ENCODE measurements around the gene COMT. TPM values are rescaled to one million over a fixed set of nuclear protein-coding genes. Genes with fewer than 3 reads are reported as not detected.

The COMT gene
- total and polyA plus RNA-seq, 2 of the 4 experiments (the other 2 are of a cell fraction), result 202 to 347 TPM

DNA sequence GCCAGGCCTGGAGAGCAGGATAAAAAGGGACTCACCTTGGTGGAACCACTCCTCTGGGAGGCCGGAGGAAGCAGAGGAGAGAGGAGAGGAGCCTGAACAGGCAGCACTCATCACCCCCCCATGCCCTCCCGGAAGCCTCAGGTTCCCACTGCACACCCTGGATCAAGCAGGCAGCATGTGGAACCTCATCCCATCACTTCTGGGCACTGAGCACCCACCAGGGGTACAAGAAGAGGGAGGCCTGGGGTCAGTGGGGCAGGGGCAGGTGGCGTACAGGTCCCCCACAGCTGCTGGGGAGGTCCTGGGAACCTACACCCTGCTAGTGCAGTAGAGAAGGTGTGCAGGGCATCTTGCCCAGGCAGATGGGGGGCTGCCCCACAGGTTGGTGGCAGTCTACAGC is 35.1 kb downstream of the COMT start:
- no TSS peak for BruUV-seq (replicated peaks)
- Histone ChIP-seq H3K27ac (ENCODE audit: insufficient read depth, low read length) (no peak overlapping the region), H3K18ac (ENCODE audit: low read depth, low read length) (no peak overlapping the region), H2AFZ (replicated peaks; ENCODE audit: low read length, poor library complexity) (no peak overlapping the region), H2BK15ac (ENCODE audit: low read depth, low read length) (no peak overlapping the region), H2AK5ac (ENCODE audit: low read depth, low read length) (no peak overlapping the region), H2AK9ac (replicated peaks; ENCODE audit: low read depth, low read length, poor library complexity) (no peak overlapping the region), H3K9me3 (ENCODE audit: control insufficient read depth, insufficient read depth, low read length) (no peaks in the 10 kb centered on the region), H2BK20ac (ENCODE audit: low read depth, low read length) (no peak overlapping the region), H3K4me1 (ENCODE audit: control insufficient read depth, insufficient read depth, low read length) (no peaks in the 10 kb centered on the region), H4K8ac (ENCODE audit: low read depth in 2 of 2, low read length in 2 of 2) (no peak overlapping the region), H4K5ac (ENCODE audit: low read depth, low read length) (no peak overlapping the region), H2BK5ac (ENCODE audit: low read depth, low read length, poor library complexity, severe bottlenecking) (no peak overlapping the region), H3K4me2 (ENCODE audit: low read depth, low read length) (no peak overlapping the region), H3K23ac (ENCODE audit: low read depth, low read length) (no peak overlapping the region), H4K20me1 (ENCODE audit: insufficient read depth, low read length) (0 out of 2 replicates have a peak, but pooled peaks cover 6% of the 10 kb centered on the region), H3K9ac (ENCODE audit: low read depth, low read length) (no peak overlapping the region), H2BK120ac (ENCODE audit: low read depth, low read length) (no peak overlapping the region), H3K9me1 (ENCODE audit: insufficient read depth, low read length) (no peaks in the 10 kb centered on the region), H3K56ac (ENCODE audit: extremely low read depth, insufficient read depth, low read length) (no peak overlapping the region), H3K79me1 (ENCODE audit: low read depth in 1 of 2, low read length in 2 of 2) (no peaks in the 10 kb centered on the region), H3K27me3 (ENCODE audit: control insufficient read depth, insufficient read depth, low read length) (no peaks in the 10 kb centered on the region), H3K4me3 (ENCODE audit: insufficient read depth, low read depth, low read length) (no peak overlapping the region), H4K91ac (ENCODE audit: insufficient read depth, low read depth, low read length) (no peak overlapping the region), H3K36me3 (ENCODE audit: control insufficient read depth, insufficient read depth, low read length) (peaks cover 19% of the 10 kb centered on the region), H3K14ac (replicated peaks; ENCODE audit: low read depth, low read length) (no peak overlapping the region), H3K4ac (ENCODE audit: low read depth, low read length) (no peak overlapping the region)
- ChIA-PET CTCF (no interaction called here), POLR2A (ENCODE audit: unreplicated experiment) (no interaction called here)
- intact Hi-C loops (cut with micrococcal nuclease), result no loop called here
- TF ChIP-seq, protein P1, sequence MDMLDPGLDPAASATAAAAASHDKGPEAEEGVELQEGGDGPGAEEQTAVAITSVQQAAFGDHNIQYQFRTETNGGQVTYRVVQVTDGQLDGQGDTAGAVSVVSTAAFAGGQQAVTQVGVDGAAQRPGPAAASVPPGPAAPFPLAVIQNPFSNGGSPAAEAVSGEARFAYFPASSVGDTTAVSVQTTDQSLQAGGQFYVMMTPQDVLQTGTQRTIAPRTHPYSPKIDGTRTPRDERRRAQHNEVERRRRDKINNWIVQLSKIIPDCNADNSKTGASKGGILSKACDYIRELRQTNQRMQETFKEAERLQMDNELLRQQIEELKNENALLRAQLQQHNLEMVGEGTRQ (IDR thresholded peaks at IDR 0.05; ENCODE audit: low read depth, low read length), result no peak
- TF ChIP-seq, protein P2, sequence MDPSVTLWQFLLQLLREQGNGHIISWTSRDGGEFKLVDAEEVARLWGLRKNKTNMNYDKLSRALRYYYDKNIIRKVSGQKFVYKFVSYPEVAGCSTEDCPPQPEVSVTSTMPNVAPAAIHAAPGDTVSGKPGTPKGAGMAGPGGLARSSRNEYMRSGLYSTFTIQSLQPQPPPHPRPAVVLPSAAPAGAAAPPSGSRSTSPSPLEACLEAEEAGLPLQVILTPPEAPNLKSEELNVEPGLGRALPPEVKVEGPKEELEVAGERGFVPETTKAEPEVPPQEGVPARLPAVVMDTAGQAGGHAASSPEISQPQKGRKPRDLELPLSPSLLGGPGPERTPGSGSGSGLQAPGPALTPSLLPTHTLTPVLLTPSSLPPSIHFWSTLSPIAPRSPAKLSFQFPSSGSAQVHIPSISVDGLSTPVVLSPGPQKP (IDR thresholded peaks at IDR 0.05; ENCODE audit: borderline replicate concordance, low read depth, low read length), result no peak
- TF ChIP-seq CEBPB (IDR thresholded peaks at IDR 0.05; ENCODE audit: low read depth, low read length) (no peak), RCOR1 (IDR thresholded peaks at IDR 0.05; ENCODE audit: insufficient replicate concordance, low read length) (no peak), MXI1 (IDR thresholded peaks at IDR 0.05; ENCODE audit: borderline replicate concordance, low read depth, low read length) (no peak), RAD21 (IDR thresholded peaks at IDR 0.05; ENCODE audit: low read length) (no peak), FOS (IDR thresholded peaks at IDR 0.05; ENCODE audit: low read depth, low read length) (no peak), RFX5 (IDR thresholded peaks at IDR 0.05; ENCODE audit: low read depth, low read length) (no peak), MAFK (IDR thresholded peaks at IDR 0.05; ENCODE audit: low read depth, low read length) (no peak), CHD1 (IDR thresholded peaks at IDR 0.05; ENCODE audit: low read depth, low read length) (no peak), POLR2A (IDR thresholded peaks at IDR 0.05; ENCODE audit: low read depth, low read length) (no peak)
- no peak for DNase-seq
- in situ Hi-C loops (cut with MboI; ENCODE audit: low sequenced_read_pairs), result no loop called here
- dilution Hi-C loops (cut with HindIII; ENCODE audit: low sequenced_read_pairs, unreplicated experiment), result no loop called here
- ATAC-seq (ENCODE audit: low read depth), result no peak
- no CpG with 5 or more reads among the region's 3 CpGs for WGBS, 2 experiments (ENCODE audit: extremely low coverage in 2 of 2, insufficient read length in 1 of 2)
